Breast epithelium (tissue), 3 donors: ENCODE data around the gene CPT1C.

Experiments
- CTCF ChIP-seq, 3 donors: fragments of 450-650 bp; IDR thresholded peaks; one replicate each; pipeline ENCODE4 v1.5.1; 2016 to 2017; ENCODE audit warnings: antibody characterized with exemption in 3 of 3, mild to moderate bottlenecking in 3 of 3, moderate library complexity in 3 of 3
- POLR2A ChIP-seq: fragments of 450-650 bp; IDR thresholded peaks from one replicate; pipeline ENCODE4 v1.6.1; 2016; ENCODE audit warnings: antibody characterized with exemption, mild to moderate bottlenecking, moderate library complexity
- POLR2AphosphoS5 ChIP-seq, 3 donors: sonication (generic); formaldehyde crosslinking; IDR thresholded peaks; one replicate each; pipeline ENCODE4 v1.6.1; 2017; ENCODE audit warnings: antibody characterized with exemption in 3 of 3

GRCh38 chr19:49718511-49718910 lies 27.6 kb downstream of the CPT1C start:
- no peak for TF ChIP-seq CTCF (IDR thresholded peaks at IDR 0.05)
- no peak for TF ChIP-seq POLR2AphosphoS5 (IDR thresholded peaks at IDR 0.05)
- TF ChIP-seq POLR2A, result no peak
